Neural crest cell (in vitro differentiated cells): Measurements from ENCODE around the gene ZSWIM8. TPM values are rescaled to one million over a fixed set of nuclear protein-coding genes. Genes with fewer than 3 reads are reported as not detected.

Experiments
- DNase-seq: peaks from one replicate; pipeline ENCODE4 v3.0.0; 2021; ENCODE audit warnings: low read depth, mixed read lengths, low spot score
- H3K27ac Mint-ChIP-seq: one replicate; pipeline ENCODE4 v1.8.0; 2021; ENCODE audit warnings: mild to moderate bottlenecking, mixed read lengths; ENCODE audit not compliant: unreplicated experiment
- H3K27me3 Mint-ChIP-seq: 2 replicates; pipeline ENCODE4 v1.8.0; 2021; ENCODE audit warnings: low read depth, mild to moderate bottlenecking, mixed read lengths
- H3K36me3 Mint-ChIP-seq: 2 replicates; pipeline ENCODE4 v1.8.0; 2021; ENCODE audit warnings: low read depth, mild to moderate bottlenecking, mixed read lengths
- H3K4me1 Mint-ChIP-seq: 2 replicates; pipeline ENCODE4 v1.8.0; 2021; ENCODE audit warnings: mixed read lengths
- H3K4me3 Mint-ChIP-seq: one replicate; pipeline ENCODE4 v1.8.0; 2021; ENCODE audit warnings: mild to moderate bottlenecking, mixed read lengths
- H3K9me3 Mint-ChIP-seq: 2 replicates; pipeline ENCODE4 v1.8.0; 2021; ENCODE audit warnings: mixed read lengths
- total RNA-seq: library from RNA; stranded (reverse); gene quantifications from 2 replicates; pipeline ENCODE4 v1.2.1, GENCODE V29; 2021
- TF ChIP-seq, protein P1 (sequence below): fragments of 200-600 bp; sonication (generic); conservative IDR thresholded peaks from 2 replicates; pipeline ENCODE4 v1.5.0; 2021; ENCODE audit warnings: antibody characterized with exemption, mild to moderate bottlenecking

Gene ZSWIM8
- total RNA-seq, 1 donor from 2014 or later: 74.9 TPM

DNA sequence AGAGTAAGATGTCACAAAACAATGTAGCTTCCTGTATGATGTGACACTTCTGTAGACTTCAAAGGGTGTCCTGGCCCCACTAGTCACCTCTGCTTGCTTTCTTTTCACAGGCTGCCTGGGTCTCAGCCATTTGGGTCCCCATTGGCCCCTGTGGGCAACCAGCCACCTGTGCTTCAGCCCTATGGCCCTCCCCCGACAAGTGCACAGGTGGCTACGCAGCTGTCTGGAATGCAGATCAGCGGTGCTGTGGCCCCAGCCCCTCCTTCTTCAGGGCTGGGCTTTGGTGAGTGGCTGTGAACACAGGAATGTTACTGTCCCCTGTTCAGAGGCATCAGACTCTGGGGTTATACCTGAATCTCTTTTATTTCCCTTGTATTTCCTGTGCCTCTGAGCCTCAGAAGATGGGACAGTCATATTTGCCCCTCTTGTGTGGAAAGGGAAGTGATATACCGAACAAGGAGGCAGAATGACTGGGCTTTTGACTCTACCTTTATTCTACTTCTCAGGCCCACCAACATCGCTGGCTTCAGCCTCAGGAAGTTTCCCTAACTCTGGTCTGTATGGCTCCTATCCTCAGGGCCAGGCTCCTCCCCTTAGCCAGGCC, 25.8 kb upstream of the ZSWIM8 start:
- Mint-ChIP-seq H3K36me3 (peaks cover 13% of the 10 kb centered on the region), H3K27me3 (no peaks in the 10 kb centered on the region), H3K4me3 (no peak overlapping the region), H3K9me3 (no peaks in the 10 kb centered on the region), H3K4me1 (no peaks in the 10 kb centered on the region), H3K27ac (no peak overlapping the region)
- DNase-seq: no peak
- TF ChIP-seq, protein P1, sequence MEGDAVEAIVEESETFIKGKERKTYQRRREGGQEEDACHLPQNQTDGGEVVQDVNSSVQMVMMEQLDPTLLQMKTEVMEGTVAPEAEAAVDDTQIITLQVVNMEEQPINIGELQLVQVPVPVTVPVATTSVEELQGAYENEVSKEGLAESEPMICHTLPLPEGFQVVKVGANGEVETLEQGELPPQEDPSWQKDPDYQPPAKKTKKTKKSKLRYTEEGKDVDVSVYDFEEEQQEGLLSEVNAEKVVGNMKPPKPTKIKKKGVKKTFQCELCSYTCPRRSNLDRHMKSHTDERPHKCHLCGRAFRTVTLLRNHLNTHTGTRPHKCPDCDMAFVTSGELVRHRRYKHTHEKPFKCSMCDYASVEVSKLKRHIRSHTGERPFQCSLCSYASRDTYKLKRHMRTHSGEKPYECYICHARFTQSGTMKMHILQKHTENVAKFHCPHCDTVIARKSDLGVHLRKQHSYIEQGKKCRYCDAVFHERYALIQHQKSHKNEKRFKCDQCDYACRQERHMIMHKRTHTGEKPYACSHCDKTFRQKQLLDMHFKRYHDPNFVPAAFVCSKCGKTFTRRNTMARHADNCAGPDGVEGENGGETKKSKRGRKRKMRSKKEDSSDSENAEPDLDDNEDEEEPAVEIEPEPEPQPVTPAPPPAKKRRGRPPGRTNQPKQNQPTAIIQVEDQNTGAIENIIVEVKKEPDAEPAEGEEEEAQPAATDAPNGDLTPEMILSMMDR: no peak

DNA sequence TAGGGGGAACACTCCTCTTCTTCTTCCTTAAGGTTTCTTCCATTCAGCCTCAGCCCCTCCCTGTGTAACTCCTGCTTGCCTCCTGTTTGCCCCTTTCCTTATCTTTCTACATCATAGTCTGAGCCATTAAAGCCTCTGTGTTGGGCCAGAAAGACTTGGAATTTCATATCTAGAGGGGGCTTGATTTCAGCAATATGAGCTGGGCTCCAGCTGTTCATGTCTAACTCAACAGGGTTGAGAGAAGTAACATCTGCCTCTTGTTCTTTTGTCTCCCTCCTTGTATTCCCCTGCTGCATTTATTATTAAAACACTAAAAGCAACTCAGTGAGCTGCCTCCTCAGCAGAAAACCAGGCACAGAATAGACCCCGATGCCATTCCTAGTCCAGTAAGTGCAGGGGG, 23.6 kb upstream of the ZSWIM8 start:
- TF ChIP-seq, protein P1: no peak

DNA sequence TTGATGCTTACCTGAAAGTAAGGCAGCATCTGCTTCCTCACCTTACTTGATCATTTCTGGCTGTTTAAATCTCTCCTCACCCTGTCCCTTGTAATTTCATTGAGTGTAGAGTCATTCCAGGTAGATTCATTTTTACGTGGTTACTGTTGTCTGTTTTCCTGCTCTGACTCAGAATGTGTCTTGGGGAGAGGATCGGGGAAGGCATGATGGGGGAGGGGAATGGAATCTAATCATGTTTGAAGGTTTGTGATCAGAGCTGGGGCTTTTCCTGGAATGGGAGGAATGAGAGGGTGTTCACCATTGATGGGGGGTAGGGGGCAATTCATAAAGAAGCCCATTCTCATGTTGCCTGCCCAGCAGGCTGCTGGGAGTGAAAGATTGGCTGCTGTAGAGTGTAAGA, 22.5 kb upstream of the ZSWIM8 start:
- Mint-ChIP-seq H3K27ac (no peak overlapping the region), H3K9me3 (no peaks in the 10 kb centered on the region), H3K36me3 (peaks cover 22% of the 10 kb centered on the region), H3K4me1 (no peaks in the 10 kb centered on the region), H3K27me3 (no peaks in the 10 kb centered on the region), H3K4me3 (no peak overlapping the region)
- TF ChIP-seq, protein P1: no peak
- DNase-seq: no peak

More for the DNA sequence above, 23.6 kb upstream of the ZSWIM8 start:
- no peak overlapping the region for H3K27ac Mint-ChIP-seq
- no peaks in the 10 kb centered on the region for H3K27me3 Mint-ChIP-seq
- no peak for DNase-seq
- H3K36me3 Mint-ChIP-seq: peaks cover 22% of the 10 kb centered on the region
- no peaks in the 10 kb centered on the region for H3K9me3 Mint-ChIP-seq
- H3K4me3 Mint-ChIP-seq: no peak overlapping the region
- H3K4me1 Mint-ChIP-seq: no peaks in the 10 kb centered on the region

DNA sequence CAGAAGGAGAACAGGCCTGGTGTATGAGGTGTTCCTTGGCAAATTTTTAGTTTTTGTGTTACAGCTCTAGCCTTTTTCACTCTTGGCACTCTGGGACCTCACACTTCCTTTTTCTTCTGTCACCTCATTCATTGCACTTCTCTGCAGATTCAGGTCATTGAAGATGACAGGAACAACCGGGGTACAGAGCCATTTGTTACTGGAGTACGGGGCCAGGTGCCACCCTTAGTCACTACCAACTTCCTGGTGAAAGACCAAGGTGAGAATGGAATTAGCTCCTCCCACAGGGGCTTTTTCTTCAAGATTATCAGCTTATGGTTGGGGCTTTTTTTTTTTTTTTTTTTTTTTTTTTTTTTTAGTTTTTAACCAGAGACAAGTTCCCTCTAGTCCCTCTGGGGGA, 22.1 kb upstream of the ZSWIM8 start:
- no peaks in the 10 kb centered on the region for H3K27me3 Mint-ChIP-seq
- no peaks in the 10 kb centered on the region for H3K4me1 Mint-ChIP-seq
- TF ChIP-seq, protein P1: no peak
- H3K36me3 Mint-ChIP-seq: peaks cover 22% of the 10 kb centered on the region
- no peak for DNase-seq
- H3K27ac Mint-ChIP-seq: no peak overlapping the region
- H3K9me3 Mint-ChIP-seq: no peaks in the 10 kb centered on the region
- no peak overlapping the region for H3K4me3 Mint-ChIP-seq

DNA sequence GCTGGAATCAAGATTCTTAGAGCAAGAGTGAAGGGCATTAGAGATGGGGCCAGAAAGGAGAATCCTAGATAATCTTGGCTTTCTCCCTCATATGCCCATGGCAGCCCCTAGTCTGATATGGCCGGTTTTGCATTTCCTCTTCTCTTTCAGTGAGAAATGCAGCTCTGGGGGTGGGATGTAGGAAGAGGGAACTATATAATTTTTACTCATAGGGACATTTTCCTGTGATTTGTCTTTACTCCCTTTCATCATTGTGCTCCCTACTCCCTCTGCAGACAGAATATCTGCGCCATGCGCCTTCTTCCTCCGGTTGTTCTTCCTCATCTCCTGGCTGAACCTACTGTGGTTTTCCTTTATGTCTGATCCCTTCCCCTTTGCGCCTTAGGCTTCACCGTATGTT, 20.3 kb upstream of the ZSWIM8 start:
- H3K36me3 Mint-ChIP-seq: peaks cover 26% of the 10 kb centered on the region

More for the DNA sequence above, 20.3 kb upstream of the ZSWIM8 start:
- DNase-seq: no peak
- TF ChIP-seq, protein P1: no peak
- H3K4me3 Mint-ChIP-seq: no peak overlapping the region
- no peaks in the 10 kb centered on the region for H3K9me3 Mint-ChIP-seq
- H3K27ac Mint-ChIP-seq: no peak overlapping the region
- no peaks in the 10 kb centered on the region for H3K27me3 Mint-ChIP-seq
- H3K4me1 Mint-ChIP-seq: no peaks in the 10 kb centered on the region
